ENCODE results near the gene RHBDL3. TPM values are rescaled to one million over a fixed set of nuclear protein-coding genes. Genes with fewer than 3 reads are reported as not detected.

RHBDL3 gene
- total RNA-seq, 1 experiment from 2014 or later, result 1.9 TPM

GRCh38 chr17:32357615-32358014 is 92.0 kb downstream of the RHBDL3 start:
- DNase-seq (ENCODE audit: low read depth), result no peak

GRCh38 chr17:32361270-32361669 is 95.6 kb downstream of the RHBDL3 start:
- DNase-seq (ENCODE audit: low read depth), result no peak

GRCh38 chr17:32370426-32370825 is 104.8 kb downstream of the RHBDL3 start:
- no peak for DNase-seq (ENCODE audit: low read depth)

Other genes starting within 250 kb of the RHBDL3 start
- gene RHOT1, start 123.3 kb upstream of the RHBDL3 start, total RNA-seq (2014; rRNA removed; shearing (Covaris generic)), result 40.5 and 49.9 TPM in 2 replicates
- gene C17orf75, start 76.3 kb downstream of the RHBDL3 start, total RNA-seq (2014; rRNA removed; shearing (Covaris generic)), result 34.5 and 34.9 TPM in 2 replicates
- 156 and 173 TPM in 2 replicates for gene ZNF207, start 84.3 kb downstream of the RHBDL3 start, total RNA-seq (2014; rRNA removed; shearing (Covaris generic))
- 221 and 303 TPM in 2 replicates for gene PSMD11, start 178.7 kb downstream of the RHBDL3 start, total RNA-seq (2014; rRNA removed; shearing (Covaris generic))
- gene CDK5R1, start 221.2 kb downstream of the RHBDL3 start, total RNA-seq (2014; rRNA removed; shearing (Covaris generic)), result 2.4 and 4.2 TPM in 2 replicates

Measured in Daoy (cell line).